ENCODE data around the gene SLC22A23.
"Not testable (repeated sequence)": the region's sequence is repeated elsewhere in the genome, so short reads cannot be mapped to it uniquely, and the experiment has no call there.

Gene SLC22A23

GRCh38 chr6:3381233-3381921 lies 75.5 kb downstream of the SLC22A23 start:
- DNase-seq, result no peak
- in situ Hi-C loops (cut with HindIII; ENCODE audit: low pct_ligation_motif_present, low pct_unique_long_range_greater_than_20kb, low sequenced_read_pairs), result no loop called here

GRCh38 chr6:3380344-3381232 lies 76.3 kb downstream of the SLC22A23 start:
- in situ Hi-C loops (cut with HindIII; ENCODE audit: low pct_ligation_motif_present, low pct_unique_long_range_greater_than_20kb, low sequenced_read_pairs), result no loop called here
- DNase-seq, result no peak

- in situ Hi-C loops (cut with HindIII; ENCODE audit: low pct_ligation_motif_present, low pct_unique_long_range_greater_than_20kb, low sequenced_read_pairs), result no loop called here
- DNase-seq, result no peak
Measured at GRCh38 chr6:3379482-3380060, 77.3 kb downstream of the SLC22A23 start.

- in situ Hi-C loops (cut with HindIII; ENCODE audit: low pct_ligation_motif_present, low pct_unique_long_range_greater_than_20kb, low sequenced_read_pairs), result not testable (repeated sequence)
Measured at GRCh38 chr6:3378808-3379207, 78.0 kb downstream of the SLC22A23 start.

GRCh38 chr6:3378398-3378782 lies 78.5 kb downstream of the SLC22A23 start:
- in situ Hi-C loops (cut with HindIII; ENCODE audit: low pct_ligation_motif_present, low pct_unique_long_range_greater_than_20kb, low sequenced_read_pairs), result not testable (repeated sequence)

More at GRCh38 chr6:3378808-3379207, 78.0 kb downstream of the SLC22A23 start:
- not testable (repeated sequence) for DNase-seq

GRCh38 chr6:3377536-3378397 lies 79.1 kb downstream of the SLC22A23 start:
- in situ Hi-C loops (cut with HindIII; ENCODE audit: low pct_ligation_motif_present, low pct_unique_long_range_greater_than_20kb, low sequenced_read_pairs), result no loop called here
- no peak for DNase-seq

More at GRCh38 chr6:3378398-3378782, 78.5 kb downstream of the SLC22A23 start:
- not testable (repeated sequence) for DNase-seq

GRCh38 chr6:3376893-3377535 lies 79.8 kb downstream of the SLC22A23 start:
- in situ Hi-C loops (cut with HindIII; ENCODE audit: low pct_ligation_motif_present, low pct_unique_long_range_greater_than_20kb, low sequenced_read_pairs), result no loop called here
- no peak for DNase-seq

GRCh38 chr6:3376064-3376463 lies 80.8 kb downstream of the SLC22A23 start:
- in situ Hi-C loops (cut with HindIII; ENCODE audit: low pct_ligation_motif_present, low pct_unique_long_range_greater_than_20kb, low sequenced_read_pairs), result no loop called here
- no peak for DNase-seq

GRCh38 chr6:3373597-3374203 lies 83.2 kb downstream of the SLC22A23 start:
- in situ Hi-C loops (cut with HindIII; ENCODE audit: low pct_ligation_motif_present, low pct_unique_long_range_greater_than_20kb, low sequenced_read_pairs), result no loop called here
- DNase-seq, result no peak

GRCh38 chr6:3372912-3373554 lies 83.8 kb downstream of the SLC22A23 start:
- DNase-seq, result no peak
- in situ Hi-C loops (cut with HindIII; ENCODE audit: low pct_ligation_motif_present, low pct_unique_long_range_greater_than_20kb, low sequenced_read_pairs), result no loop called here

- peak; percentile 8 for DNase-seq
- in situ Hi-C loops (cut with HindIII; ENCODE audit: low pct_ligation_motif_present, low pct_unique_long_range_greater_than_20kb, low sequenced_read_pairs), result no loop called here
Measured at GRCh38 chr6:3372184-3372846, 84.5 kb downstream of the SLC22A23 start.

- in situ Hi-C loops (cut with HindIII; ENCODE audit: low pct_ligation_motif_present, low pct_unique_long_range_greater_than_20kb, low sequenced_read_pairs), result no loop called here
- no peak for DNase-seq
Measured at GRCh38 chr6:3371222-3371949, 85.5 kb downstream of the SLC22A23 start.

GRCh38 chr6:3370361-3371221 lies 86.3 kb downstream of the SLC22A23 start:
- in situ Hi-C loops (cut with HindIII; ENCODE audit: low pct_ligation_motif_present, low pct_unique_long_range_greater_than_20kb, low sequenced_read_pairs), result no loop called here
- DNase-seq, result no peak

GRCh38 chr6:3369985-3370360 lies 86.9 kb downstream of the SLC22A23 start:
- DNase-seq, result no peak
- in situ Hi-C loops (cut with HindIII; ENCODE audit: low pct_ligation_motif_present, low pct_unique_long_range_greater_than_20kb, low sequenced_read_pairs), result no loop called here

- DNase-seq, result no peak
- in situ Hi-C loops (cut with HindIII; ENCODE audit: low pct_ligation_motif_present, low pct_unique_long_range_greater_than_20kb, low sequenced_read_pairs), result no loop called here
Measured at GRCh38 chr6:3368685-3369084, 88.2 kb downstream of the SLC22A23 start.

All from ACHN (cell line).